KMS-11 (cell line): ENCODE results near the gene SH3TC1.
A peak's percentile ranks its signal among the peaks of the same experiment; 100 is the strongest.

Experiments
- H2AFZ ChIP-seq: fragments of 200-600 bp; sonication (generic); 2 replicates; pipeline ENCODE4 v1.6.1; 2016; ENCODE audit warnings: antibody characterized with exemption, mixed run types, low read depth
- H3K27ac ChIP-seq: fragments of 200-600 bp; sonication (generic); 2 replicates; pipeline ENCODE4 v1.6.1; 2016; ENCODE audit warnings: mild to moderate bottlenecking, mixed run types
- H3K27me3 ChIP-seq: fragments of 200-600 bp; sonication (generic); 2 replicates; pipeline ENCODE4 v1.6.1; 2017; ENCODE audit warnings: mild to moderate bottlenecking, low read depth, mixed run types, moderate library complexity; ENCODE audit not compliant: insufficient read depth
- H3K36me3 ChIP-seq: fragments of 200-600 bp; sonication (generic); 2 replicates; pipeline ENCODE4 v1.6.1; 2017; ENCODE audit warnings: mild to moderate bottlenecking, mixed run types; ENCODE audit not compliant: insufficient read depth
- H3K4me1 ChIP-seq: fragments of 200-600 bp; sonication (generic); 2 replicates; pipeline ENCODE4 v1.6.1; 2016; ENCODE audit warnings: mild to moderate bottlenecking, low read depth, mixed run types; ENCODE audit not compliant: poor library complexity, severe bottlenecking
- H3K4me2 ChIP-seq: fragments of 200-600 bp; sonication (generic); 2 replicates; pipeline ENCODE4 v1.7.0; 2016; ENCODE audit warnings: mild to moderate bottlenecking, mixed run types
- H3K4me3 ChIP-seq: fragments of 200-600 bp; sonication (generic); IDR thresholded peaks from 2 replicates; pipeline ENCODE4 v1.6.1; 2017; ENCODE audit warnings: low read depth, low read length, mixed read lengths; ENCODE audit not compliant: insufficient read depth
- H3K79me2 ChIP-seq: fragments of 200-600 bp; sonication (generic); 2 replicates; pipeline ENCODE4 v1.6.1; 2016; ENCODE audit warnings: low read depth, mixed run types; ENCODE audit not compliant: insufficient read depth
- H3K9ac ChIP-seq: fragments of 200-600 bp; sonication (generic); 2 replicates; pipeline ENCODE4 v1.6.1; 2016; ENCODE audit warnings: mild to moderate bottlenecking, mixed run types
- H4K20me1 ChIP-seq: fragments of 200-600 bp; sonication (generic); 2 replicates; pipeline ENCODE4 v1.6.1; 2016; ENCODE audit warnings: mild to moderate bottlenecking, mixed run types; ENCODE audit not compliant: insufficient read depth
- CTCF ChIP-seq: fragments of 200-600 bp; sonication (generic); conservative IDR thresholded peaks from 2 replicates; pipeline ENCODE4 v1.6.1; 2017; ENCODE audit warnings: low read depth, mild to moderate bottlenecking, antibody characterized with exemption, low read length, moderate library complexity, mixed read lengths

Gene SH3TC1

GRCh38 chr4:8158710-8159536, 40.2 kb upstream of the SH3TC1 start, which contains the start of gene ABLIM2:
TSS of gene ABLIM2 (minus strand) at chr4:8158813. CDS start at chr4:8158689, 124 bp downstream.
- Histone ChIP-seq H2AFZ (peak within 1 kb of the TSS; percentile 59), H3K27me3 (no peaks in the 10 kb centered on the region), H4K20me1 (no peaks in the 10 kb centered on the region), H3K4me1 (no peaks in the 10 kb centered on the region), H3K4me3 (no peak within 1 kb of the TSS), H3K27ac (no peak within 1 kb of the TSS), H3K79me2 (no peaks in the 10 kb centered on the region), H3K4me2 (peak within 1 kb of the TSS; percentile 42), H3K9ac (no peak within 1 kb of the TSS), H3K36me3 (no peaks in the 10 kb centered on the region)
- TF ChIP-seq CTCF: no peak

- H2AFZ ChIP-seq: peak overlapping the region; percentile 59; the same call in 1 of the 2 replicates
- H3K4me2 ChIP-seq: peak overlapping the region; percentile 42
- H4K20me1 ChIP-seq: no peaks in the 10 kb centered on the region
- no peaks in the 10 kb centered on the region for H3K4me1 ChIP-seq
- H3K9ac ChIP-seq: no peak overlapping the region
- TF ChIP-seq CTCF: no peak
- H3K27me3 ChIP-seq: no peaks in the 10 kb centered on the region
- no peak overlapping the region for H3K4me3 ChIP-seq
- H3K36me3 ChIP-seq: no peaks in the 10 kb centered on the region
- H3K79me2 ChIP-seq: no peaks in the 10 kb centered on the region
- H3K27ac ChIP-seq: no peak overlapping the region
Measured at GRCh38 chr4:8159537-8160232, 39.4 kb upstream of the SH3TC1 start.

GRCh38 chr4:8160233-8160560, 38.9 kb upstream of the SH3TC1 start:
- Histone ChIP-seq H2AFZ (no peak overlapping the region), H3K79me2 (no peaks in the 10 kb centered on the region), H3K27ac (no peak overlapping the region), H3K4me3 (no peak overlapping the region), H3K4me2 (no peak overlapping the region), H3K9ac (no peak overlapping the region), H3K36me3 (no peaks in the 10 kb centered on the region), H3K27me3 (no peaks in the 10 kb centered on the region), H4K20me1 (no peaks in the 10 kb centered on the region), H3K4me1 (no peaks in the 10 kb centered on the region)
- no peak for TF ChIP-seq CTCF

- Histone ChIP-seq H3K27ac (no peak overlapping the region), H3K79me2 (no peaks in the 10 kb centered on the region), H3K4me1 (no peaks in the 10 kb centered on the region), H4K20me1 (no peaks in the 10 kb centered on the region), H3K9ac (no peak overlapping the region), H3K4me2 (no peak overlapping the region), H2AFZ (no peak overlapping the region), H3K36me3 (no peaks in the 10 kb centered on the region), H3K27me3 (no peaks in the 10 kb centered on the region), H3K4me3 (no peak overlapping the region)
- no peak for TF ChIP-seq CTCF
Measured at GRCh38 chr4:8160572-8160971, 38.5 kb upstream of the SH3TC1 start.
